Neural progenitor cell (in vitro differentiated cells): ENCODE measurements around the gene KLHL20. TPM values are rescaled to one million over a fixed set of nuclear protein-coding genes. Genes with fewer than 3 reads are reported as not detected.
"Not testable (repeated sequence)": the region's sequence is repeated elsewhere in the genome, so short reads cannot be mapped to it uniquely, and the experiment has no call there.

Source experiments
- DNase-seq: peaks from one replicate; pipeline ENCODE4 v3.0.0-alpha.2; 2016; ENCODE audit warnings: low spot score
- H2AFZ ChIP-seq: fragments of 200-600 bp; sonication (generic); replicated peaks from 2 replicates; pipeline ENCODE4 v1.6.1; 2016; ENCODE audit warnings: antibody characterized with exemption
- H3F3A ChIP-seq: fragments of 200-600 bp; sonication (generic); 2 replicates; pipeline ENCODE4 v1.6.1; 2016; ENCODE audit warnings: antibody characterized with exemption, low read depth
- H3K27ac ChIP-seq: fragments of 200-600 bp; sonication (generic); 2 replicates; pipeline ENCODE4 v1.5.1; 2016; ENCODE audit warnings: mild to moderate bottlenecking
- H3K27me3 ChIP-seq: fragments of 200-600 bp; sonication (generic); 2 replicates; pipeline ENCODE4 v1.6.1; 2016; ENCODE audit warnings: mild to moderate bottlenecking, moderate library complexity
- H3K36me3 ChIP-seq: fragments of 200-600 bp; sonication (generic); 2 replicates; pipeline ENCODE4 v1.5.1; 2016
- H3K4me1 ChIP-seq: fragments of 200-600 bp; sonication (generic); 2 replicates; pipeline ENCODE4 v1.6.1; 2016; ENCODE audit warnings: mixed run types
- H3K4me2 ChIP-seq: fragments of 200-600 bp; sonication (generic); 2 replicates; pipeline ENCODE4 v1.6.1; 2016
- H3K4me3 ChIP-seq: fragments of 200-600 bp; sonication (generic); 2 replicates; pipeline ENCODE4 v1.5.1; 2016
- H3K79me2 ChIP-seq: fragments of 200-600 bp; sonication (generic); 2 replicates; pipeline ENCODE4 v1.6.1; 2016; ENCODE audit warnings: low read depth
- H3K9ac ChIP-seq: fragments of 200-600 bp; sonication (generic); 2 replicates; pipeline ENCODE4 v1.6.1; 2016
- H3K9me3 ChIP-seq: fragments of 200-600 bp; sonication (generic); 2 replicates; pipeline ENCODE4 v1.5.1; 2016; ENCODE audit warnings: low read depth
- H4K20me1 ChIP-seq: fragments of 200-600 bp; sonication (generic); 2 replicates; pipeline ENCODE4 v1.6.1; 2016; ENCODE audit warnings: low read depth
- H3K27ac Mint-ChIP-seq: 3 replicates; pipeline ENCODE4 v1.8.0; 2021; ENCODE audit warnings: mixed read lengths
- H3K27me3 Mint-ChIP-seq: 2 replicates; pipeline ENCODE4 v1.8.0; 2022; ENCODE audit warnings: low read depth, mild to moderate bottlenecking, inconsistent platforms, moderate library complexity, mixed read lengths; ENCODE audit not compliant: insufficient read depth
- H3K36me3 Mint-ChIP-seq: 3 replicates; pipeline ENCODE4 v1.8.0; 2021; ENCODE audit warnings: mixed read lengths
- H3K4me1 Mint-ChIP-seq: 3 replicates; pipeline ENCODE4 v1.8.0; 2021; ENCODE audit warnings: mixed read lengths
- H3K4me3 Mint-ChIP-seq: 3 replicates; pipeline ENCODE4 v1.8.0; 2021; ENCODE audit warnings: mild to moderate bottlenecking, moderate library complexity, mixed read lengths
- H3K9me3 Mint-ChIP-seq: 3 replicates; pipeline ENCODE4 v1.8.0; 2020; ENCODE audit warnings: mixed read lengths
- CTCF ChIP-seq: fragments of 200-600 bp; sonication (generic); IDR thresholded peaks from 2 replicates; pipeline ENCODE4 v1.5.1; 2017; ENCODE audit warnings: antibody characterized with exemption, mild to moderate bottlenecking
- EZH2 ChIP-seq: fragments of 200-600 bp; sonication (generic); IDR thresholded peaks from 2 replicates; pipeline ENCODE4 v1.6.1; 2017; ENCODE audit warnings: antibody characterized with exemption, mild to moderate bottlenecking, moderate library complexity
- EZH2phosphoT487 ChIP-seq: fragments of 200-600 bp; sonication (generic); IDR thresholded peaks from 2 replicates; pipeline ENCODE4 v1.6.1; 2017; ENCODE audit warnings: antibody characterized with exemption
- total RNA-seq: library from RNA; depleted of rRNA; stranded (reverse); fragments of >200 nt; gene quantifications from 2 replicates; pipeline ENCODE4 v1.2.3, GENCODE V29; 2015; ENCODE audit warnings: low replicate concordance

The KLHL20 gene
- total RNA-seq, 1 donor from 2014 or later, result 30.4 TPM

DNA sequence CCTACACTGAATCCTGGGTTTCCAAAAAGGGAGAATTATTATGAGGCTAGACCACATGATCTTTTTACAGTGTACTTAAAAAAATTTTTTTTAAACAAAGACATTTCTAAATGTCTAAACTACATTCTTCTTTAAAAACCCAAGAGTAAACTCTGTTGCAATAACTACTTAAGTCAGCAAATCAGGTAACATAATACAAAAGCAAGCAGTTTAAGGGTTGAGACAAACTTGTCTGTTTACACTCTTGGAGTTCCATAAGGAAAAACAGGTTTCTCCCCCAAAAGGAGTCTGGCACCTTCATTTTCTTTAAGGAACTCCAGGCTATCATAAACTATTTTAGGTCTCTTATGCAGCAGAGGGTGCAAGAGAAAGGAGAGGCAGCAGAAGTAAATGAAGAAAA lies 32.6 kb upstream of the KLHL20 start:
- no peak overlapping the region for H3K27ac Mint-ChIP-seq
- Histone ChIP-seq H3K9ac (no peak overlapping the region), H3K79me2 (no peaks in the 10 kb centered on the region), H3K9me3 (no peaks in the 10 kb centered on the region), H3K27ac (peak overlapping the region; percentile 41), H3K4me1 (peaks cover 18% of the 10 kb centered on the region), H3K4me3 (no peak overlapping the region), H3K36me3 (peaks cover 13% of the 10 kb centered on the region), H3F3A (peaks cover 6% of the 10 kb centered on the region), H4K20me1 (no peaks in the 10 kb centered on the region), H2AFZ (peak overlapping the region; percentile 50), H3K27me3 (no peaks in the 10 kb centered on the region), H3K4me2 (no peak overlapping the region)
- no peak for DNase-seq
- no peaks in the 10 kb centered on the region for H3K36me3 Mint-ChIP-seq
- H3K9me3 Mint-ChIP-seq, result peaks cover 11% of the 10 kb centered on the region
- no peak for TF ChIP-seq CTCF
- no peak for TF ChIP-seq EZH2phosphoT487
- no peak for TF ChIP-seq EZH2
- H3K4me1 Mint-ChIP-seq, result peaks cover 6% of the 10 kb centered on the region
- peaks cover 3% of the 10 kb centered on the region for H3K27me3 Mint-ChIP-seq
- H3K4me3 Mint-ChIP-seq, result no peak overlapping the region

DNA sequence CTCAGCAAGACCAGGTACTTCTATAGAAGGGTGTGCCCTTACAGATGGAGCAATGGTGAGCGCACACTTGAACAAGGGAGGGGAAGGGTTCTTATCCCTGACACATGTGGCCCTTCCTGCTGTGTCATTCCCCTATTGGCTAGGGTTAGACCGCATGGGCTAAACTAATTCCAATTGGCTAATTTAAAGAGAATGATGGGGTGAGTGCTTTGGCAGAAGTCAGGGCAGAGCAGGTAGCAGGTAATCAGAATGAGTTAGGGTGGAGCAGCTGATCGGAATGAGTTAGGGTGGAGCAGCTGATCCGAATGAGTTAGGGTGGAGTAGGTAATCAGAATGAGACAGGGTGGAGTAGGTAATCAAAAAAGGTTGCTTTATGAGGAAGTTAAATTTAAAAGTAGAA lies 30.9 kb upstream of the KLHL20 start:
- H3F3A ChIP-seq, H3K27ac Mint-ChIP-seq, H3K27me3 Mint-ChIP-seq, H3K9me3 ChIP-seq, H3K9me3 Mint-ChIP-seq, DNase-seq, H3K4me2 ChIP-seq, H3K36me3 ChIP-seq, H3K79me2 ChIP-seq, H3K4me1 Mint-ChIP-seq, H3K27ac ChIP-seq, H4K20me1 ChIP-seq, H3K9ac ChIP-seq, H3K36me3 Mint-ChIP-seq, H3K4me3 ChIP-seq, H3K4me3 Mint-ChIP-seq, H3K27me3 ChIP-seq, H2AFZ ChIP-seq: not testable (repeated sequence)
- peaks cover 26% of the 10 kb centered on the region for H3K4me1 ChIP-seq

DNA sequence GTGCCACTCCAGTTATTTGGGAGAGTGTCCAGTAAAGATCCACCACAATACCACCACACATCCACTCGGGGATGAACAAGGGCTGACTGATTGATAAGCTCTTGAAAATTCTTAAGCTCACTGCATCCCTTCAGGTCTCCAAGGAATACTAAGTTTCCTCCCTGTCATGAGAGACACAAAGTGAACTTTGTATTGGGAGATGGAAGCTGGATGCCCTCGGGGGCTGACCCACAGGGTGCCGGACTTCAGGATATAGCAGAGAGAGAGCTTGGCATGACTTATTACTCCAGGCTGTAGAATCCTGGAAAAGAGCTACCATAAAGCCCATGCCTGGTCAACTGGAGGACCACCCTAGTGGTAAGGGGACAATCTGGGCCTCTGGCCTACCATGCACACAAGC lies 29.7 kb upstream of the KLHL20 start:
- H3K27ac Mint-ChIP-seq, H3K4me3 Mint-ChIP-seq, H3F3A ChIP-seq, H3K9me3 ChIP-seq, DNase-seq, H3K4me2 ChIP-seq, H3K79me2 ChIP-seq, H3K4me3 ChIP-seq, H3K9ac ChIP-seq, H4K20me1 ChIP-seq, H3K36me3 ChIP-seq, H3K9me3 Mint-ChIP-seq, H3K27me3 ChIP-seq, H3K36me3 Mint-ChIP-seq, H3K27ac ChIP-seq, H3K27me3 Mint-ChIP-seq, H2AFZ ChIP-seq: not testable (repeated sequence)
- H3K4me1 ChIP-seq, result peaks cover 26% of the 10 kb centered on the region
- H3K4me1 Mint-ChIP-seq, result peaks cover 10% of the 10 kb centered on the region

- DNase-seq, result no peak
- Histone ChIP-seq H3K27ac (no peak overlapping the region), H3K27me3 (no peaks in the 10 kb centered on the region), H3K4me1 (peaks cover 20% of the 10 kb centered on the region), H3K9ac (no peak overlapping the region), H2AFZ (no peak overlapping the region), H3K4me2 (no peak overlapping the region), H4K20me1 (no peaks in the 10 kb centered on the region), H3K4me3 (no peak overlapping the region), H3F3A (no peaks in the 10 kb centered on the region), H3K36me3 (no peaks in the 10 kb centered on the region), H3K79me2 (no peaks in the 10 kb centered on the region), H3K9me3 (no peaks in the 10 kb centered on the region)
- Mint-ChIP-seq H3K27me3 (peaks cover 4% of the 10 kb centered on the region), H3K36me3 (no peaks in the 10 kb centered on the region), H3K4me1 (peaks cover 10% of the 10 kb centered on the region), H3K9me3 (no peaks in the 10 kb centered on the region), H3K27ac (no peak overlapping the region), H3K4me3 (no peak overlapping the region)
- TF ChIP-seq EZH2 (no peak), CTCF (no peak), EZH2phosphoT487 (no peak)
These were observed 26.5 kb upstream of the KLHL20 start for GRCh38 chr1:173688300-173688699.
